ENCODE results near the gene ALAS2.

DNA sequence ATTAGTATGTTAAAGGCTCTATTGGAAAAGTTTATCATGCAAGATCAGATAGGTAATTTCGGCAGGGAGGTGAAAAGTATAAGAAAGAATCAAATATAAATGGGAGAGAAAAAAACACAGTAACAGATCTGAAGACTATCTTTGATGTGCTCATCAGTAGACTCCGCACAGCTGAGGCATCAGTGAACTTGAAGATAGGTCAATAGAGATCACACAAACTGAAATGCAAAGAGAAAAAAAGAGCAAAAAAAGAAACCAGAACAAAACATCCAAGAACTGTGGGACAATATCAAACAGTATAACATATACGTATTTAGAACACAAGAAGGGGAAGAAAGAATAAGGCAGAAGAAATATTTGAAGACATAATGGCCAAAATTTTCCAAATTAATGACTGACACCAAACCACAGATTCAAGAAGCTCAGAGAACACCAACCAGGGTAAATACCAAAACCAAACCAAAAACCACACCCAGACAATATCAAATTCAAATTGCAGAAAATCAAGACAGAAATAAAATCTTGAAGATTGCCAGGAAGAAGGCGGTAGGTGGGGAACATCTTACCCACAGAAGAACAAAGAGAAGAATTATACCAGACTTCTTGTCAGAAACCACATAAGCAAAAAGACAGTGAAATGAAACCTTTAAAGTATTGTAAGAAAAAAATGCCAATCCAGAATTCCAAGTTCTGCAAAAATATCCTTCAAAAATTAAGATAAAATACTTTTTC lies 65.8 kb downstream of the ALAS2 start:
- TF ChIP-seq, protein P1, sequence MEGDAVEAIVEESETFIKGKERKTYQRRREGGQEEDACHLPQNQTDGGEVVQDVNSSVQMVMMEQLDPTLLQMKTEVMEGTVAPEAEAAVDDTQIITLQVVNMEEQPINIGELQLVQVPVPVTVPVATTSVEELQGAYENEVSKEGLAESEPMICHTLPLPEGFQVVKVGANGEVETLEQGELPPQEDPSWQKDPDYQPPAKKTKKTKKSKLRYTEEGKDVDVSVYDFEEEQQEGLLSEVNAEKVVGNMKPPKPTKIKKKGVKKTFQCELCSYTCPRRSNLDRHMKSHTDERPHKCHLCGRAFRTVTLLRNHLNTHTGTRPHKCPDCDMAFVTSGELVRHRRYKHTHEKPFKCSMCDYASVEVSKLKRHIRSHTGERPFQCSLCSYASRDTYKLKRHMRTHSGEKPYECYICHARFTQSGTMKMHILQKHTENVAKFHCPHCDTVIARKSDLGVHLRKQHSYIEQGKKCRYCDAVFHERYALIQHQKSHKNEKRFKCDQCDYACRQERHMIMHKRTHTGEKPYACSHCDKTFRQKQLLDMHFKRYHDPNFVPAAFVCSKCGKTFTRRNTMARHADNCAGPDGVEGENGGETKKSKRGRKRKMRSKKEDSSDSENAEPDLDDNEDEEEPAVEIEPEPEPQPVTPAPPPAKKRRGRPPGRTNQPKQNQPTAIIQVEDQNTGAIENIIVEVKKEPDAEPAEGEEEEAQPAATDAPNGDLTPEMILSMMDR (tag by site-specific recombination; IDR thresholded peaks at IDR 0.05): no peak
- TF ChIP-seq ZBTB10 (tag by site-specific recombination; IDR thresholded peaks at IDR 0.05) (no peak), KLF1 (tag by site-specific recombination; IDR thresholded peaks at IDR 0.05) (no peak), ZNF776 (tag by site-specific recombination; IDR thresholded peaks at IDR 0.05; ENCODE audit: borderline replicate concordance) (no peak), ZNF560 (tag by site-specific recombination; IDR thresholded peaks at IDR 0.05; ENCODE audit: borderline replicate concordance) (no peak), SP2 (tag by site-specific recombination; IDR thresholded peaks at IDR 0.05) (no peak), ZNF248 (tag by site-specific recombination; IDR thresholded peaks at IDR 0.05) (no peak)
